Measurements from ENCODE around the gene OR2L3.

The OR2L3 gene

GRCh38 chr1:248098529-248098928, 51.9 kb downstream of the OR2L3 start:
- Mint-ChIP-seq H3K27me3 (no peaks in the 10 kb centered on the region), H3K27ac (no peak overlapping the region), H3K4me3 (no peak overlapping the region), H3K9me3 (peaks cover 8 to 20% of the 10 kb centered on the region in 2 donors), H3K4me1 (no peaks in the 10 kb centered on the region)
- DNase-seq (no peak), ATAC-seq (no peak)

- no peaks in the 10 kb centered on the region for H3K4me1 Mint-ChIP-seq
These were observed 56.2 kb downstream of the OR2L3 start for GRCh38 chr1:248102847-248103246.

GRCh38 chr1:248111157-248111556, 64.5 kb downstream of the OR2L3 start:
- no peaks in the 10 kb centered on the region for H3K27me3 Mint-ChIP-seq
- H3K9me3 Mint-ChIP-seq, result peaks cover 32 to 51% of the 10 kb centered on the region in 2 donors
- H3K4me3 Mint-ChIP-seq, result no peak overlapping the region
- DNase-seq (no peak), ATAC-seq (no peak)
- no peak overlapping the region for H3K27ac Mint-ChIP-seq
- no peaks in the 10 kb centered on the region for H3K4me1 Mint-ChIP-seq

More at GRCh38 chr1:248102847-248103246, 56.2 kb downstream of the OR2L3 start:
- Mint-ChIP-seq H3K27ac (no peak overlapping the region), H3K27me3 (no peaks in the 10 kb centered on the region), H3K9me3 (peaks cover 4 to 18% of the 10 kb centered on the region in 2 donors), H3K4me3 (no peak overlapping the region)
- DNase-seq (no peak), ATAC-seq (no peak)
